Caco-2 (cell line): ENCODE measurements around the gene ARHGAP15. TPM values are rescaled to one million over a fixed set of nuclear protein-coding genes. Genes with fewer than 3 reads are reported as not detected.

Experiments used
- BruUV-seq: library from RNA; stranded (reverse); fragments of 400-500 nt; replicated peaks from 2 replicates; lab custom pipeline; 2021; lab: Mats Ljungman, UMichigan
- CTCF ChIA-PET: fragments of 300-600 bp; sonication (Branson Sonifier 250); formaldehyde crosslinking; loops from one replicate; lab custom pipeline; 2022; ENCODE audit warnings: antibody characterized with exemption; lab: Charles Lee
- POLR2A ChIA-PET: fragments of 300-600 bp; sonication (Branson Sonifier 250); formaldehyde crosslinking; loops from one replicate; lab custom pipeline; 2022; ENCODE audit warnings: antibody characterized with exemption; lab: Charles Lee
- DNase-seq, 2 experiments: peaks; one replicate each; pipeline versions ENCODE4 v3.0.0 to v3.0.0-alpha.2; 2020 to 2022
- H3K27me3 ChIP-seq: replicated peaks from 2 replicates; pipeline ENCODE4 v1.6.0; 2011; ENCODE audit warnings: low read length; ENCODE audit not compliant: control insufficient read depth, insufficient read depth
- H3K36me3 ChIP-seq: 2 replicates; pipeline ENCODE4 v1.5.1; 2011; ENCODE audit warnings: low read length; ENCODE audit not compliant: control insufficient read depth, insufficient read depth
- H3K4me1 ChIP-seq: fragments of 250-450 bp; sonication (Bioruptor Pico); 2 replicates; pipeline ENCODE4 v1.5.1; 2020; ENCODE audit warnings: mild to moderate bottlenecking
- H3K4me3 ChIP-seq: 2 replicates; pipeline ENCODE4 v1.5.1; 2011; ENCODE audit warnings: low read depth, mild to moderate bottlenecking, control low read depth, low read length
- H3K9me3 ChIP-seq: fragments of 250-450 bp; sonication (Bioruptor Pico); 2 replicates; pipeline ENCODE4 v1.5.1; 2020; ENCODE audit warnings: mild to moderate bottlenecking, moderate library complexity
- H3K27ac Mint-ChIP-seq: one replicate; pipeline ENCODE4 v1.8.0; 2022; ENCODE audit warnings: mixed read lengths; ENCODE audit not compliant: unreplicated experiment
- H3K27me3 Mint-ChIP-seq: one replicate; pipeline ENCODE4 v1.8.0; 2022; ENCODE audit warnings: mixed read lengths; ENCODE audit not compliant: insufficient read depth, unreplicated experiment
- H3K36me3 Mint-ChIP-seq: one replicate; pipeline ENCODE4 v1.8.0; 2022; ENCODE audit warnings: mild to moderate bottlenecking, mixed read lengths; ENCODE audit not compliant: insufficient read depth, unreplicated experiment
- H3K4me1 Mint-ChIP-seq: one replicate; pipeline ENCODE4 v1.8.0; 2022; ENCODE audit warnings: low read depth, mixed read lengths; ENCODE audit not compliant: unreplicated experiment
- H3K4me3 Mint-ChIP-seq: one replicate; pipeline ENCODE4 v1.8.0; 2022; ENCODE audit warnings: mild to moderate bottlenecking, moderate library complexity, mixed read lengths; ENCODE audit not compliant: unreplicated experiment
- H3K9me3 Mint-ChIP-seq: one replicate; pipeline ENCODE4 v1.8.0; 2022; ENCODE audit warnings: mixed read lengths; ENCODE audit not compliant: unreplicated experiment
- intact Hi-C: fragments of 100-400 bp; cut with micrococcal nuclease; formaldehyde crosslinking; loops from one replicate; pipeline ENCODE4 v1.10.0; 2022; ENCODE audit not compliant: unreplicated experiment
- total RNA-seq: library from RNA; stranded (reverse); gene quantifications from 2 replicates; pipeline ENCODE4 v1.2.3, GENCODE V29; 2022
- TF ChIP-seq, protein P1 (sequence below), 2 experiments: fragments of 200-600 bp in 1 of 2; IDR thresholded peaks; 1 replicate in 1 of 2; 2 replicates in 1 of 2; pipeline versions ENCODE4 v1.5.1 to v1.8.0; 2011 to 2022; ENCODE audit warnings: antibody characterized with exemption in 1 of 2, control low read depth in 1 of 2, inconsistent platforms in 1 of 2, low read depth in 1 of 2, low read length in 1 of 2, mild to moderate bottlenecking in 1 of 2, moderate library complexity in 1 of 2; ENCODE audit not compliant: insufficient read depth in 1 of 2, severe bottlenecking in 1 of 2, unreplicated experiment in 1 of 2

ARHGAP15 gene
- total RNA-seq, 1 experiment from 2014 or later = not detected

DNA sequence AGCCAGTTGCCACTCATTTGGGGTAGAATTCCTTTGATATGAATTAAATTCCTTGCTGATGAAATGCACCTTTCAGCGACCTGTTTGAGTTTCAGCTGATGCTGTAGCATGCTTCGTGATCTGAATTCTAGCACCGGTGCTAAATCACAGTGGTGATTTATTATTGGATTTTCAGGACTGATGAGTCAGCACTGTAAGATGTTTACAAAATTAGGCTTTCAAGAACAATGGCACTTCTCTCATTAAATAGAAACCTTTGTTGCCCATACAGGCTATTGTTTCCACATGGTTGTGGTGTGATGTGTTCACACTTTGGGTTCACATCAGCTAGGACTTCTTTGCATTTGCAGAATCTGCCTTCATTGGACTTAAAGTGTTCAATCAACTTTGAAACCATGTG, 687.7 kb downstream of the ARHGAP15 start:
- H3K4me3 ChIP-seq = no peak overlapping the region
- H3K36me3 ChIP-seq = no peaks in the 10 kb centered on the region
- ChIA-PET CTCF (no interaction called here), POLR2A (no interaction called here)
- H3K27me3 ChIP-seq = no peaks in the 10 kb centered on the region
- DNase-seq = no peak
- H3K36me3 Mint-ChIP-seq = no peaks in the 10 kb centered on the region
- BruUV-seq = no TSS peak
- H3K9me3 Mint-ChIP-seq = peaks cover 21% of the 10 kb centered on the region
- H3K4me1 Mint-ChIP-seq = peaks cover 7% of the 10 kb centered on the region
- no peaks in the 10 kb centered on the region for H3K9me3 ChIP-seq
- H3K27me3 Mint-ChIP-seq = peaks cover 3% of the 10 kb centered on the region
- no peak overlapping the region for H3K4me3 Mint-ChIP-seq
- no peak overlapping the region for H3K27ac Mint-ChIP-seq
- TF ChIP-seq, protein P1, sequence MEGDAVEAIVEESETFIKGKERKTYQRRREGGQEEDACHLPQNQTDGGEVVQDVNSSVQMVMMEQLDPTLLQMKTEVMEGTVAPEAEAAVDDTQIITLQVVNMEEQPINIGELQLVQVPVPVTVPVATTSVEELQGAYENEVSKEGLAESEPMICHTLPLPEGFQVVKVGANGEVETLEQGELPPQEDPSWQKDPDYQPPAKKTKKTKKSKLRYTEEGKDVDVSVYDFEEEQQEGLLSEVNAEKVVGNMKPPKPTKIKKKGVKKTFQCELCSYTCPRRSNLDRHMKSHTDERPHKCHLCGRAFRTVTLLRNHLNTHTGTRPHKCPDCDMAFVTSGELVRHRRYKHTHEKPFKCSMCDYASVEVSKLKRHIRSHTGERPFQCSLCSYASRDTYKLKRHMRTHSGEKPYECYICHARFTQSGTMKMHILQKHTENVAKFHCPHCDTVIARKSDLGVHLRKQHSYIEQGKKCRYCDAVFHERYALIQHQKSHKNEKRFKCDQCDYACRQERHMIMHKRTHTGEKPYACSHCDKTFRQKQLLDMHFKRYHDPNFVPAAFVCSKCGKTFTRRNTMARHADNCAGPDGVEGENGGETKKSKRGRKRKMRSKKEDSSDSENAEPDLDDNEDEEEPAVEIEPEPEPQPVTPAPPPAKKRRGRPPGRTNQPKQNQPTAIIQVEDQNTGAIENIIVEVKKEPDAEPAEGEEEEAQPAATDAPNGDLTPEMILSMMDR (IDR thresholded peaks at IDR 0.05; ENCODE audit: insufficient read depth in 1 of 2, low read depth in 1 of 2, low read length in 1 of 2, severe bottlenecking in 1 of 2, unreplicated experiment in 1 of 2) = no peak
- intact Hi-C loops = no loop called here
- no peaks in the 10 kb centered on the region for H3K4me1 ChIP-seq
